A549 treated with RU486 at 1 μM for 4 hours (cell line): Measurements from ENCODE around the gene AKR1C3. TPM values are rescaled to one million over a fixed set of nuclear protein-coding genes. Genes with fewer than 3 reads are reported as not detected.

Experiments used
- total RNA-seq: library from RNA; stranded (reverse); fragments of 200-300 nt; extraction: Qiagen RNA extraction; gene quantifications from 5 replicates; pipeline ENCODE4 v1.2.3, GENCODE V29; 2022; ENCODE audit warnings: low read depth

The AKR1C3 gene
- 1,182 to 1,414 TPM (median 1,279 TPM) in 5 replicates for total RNA-seq

DNA sequence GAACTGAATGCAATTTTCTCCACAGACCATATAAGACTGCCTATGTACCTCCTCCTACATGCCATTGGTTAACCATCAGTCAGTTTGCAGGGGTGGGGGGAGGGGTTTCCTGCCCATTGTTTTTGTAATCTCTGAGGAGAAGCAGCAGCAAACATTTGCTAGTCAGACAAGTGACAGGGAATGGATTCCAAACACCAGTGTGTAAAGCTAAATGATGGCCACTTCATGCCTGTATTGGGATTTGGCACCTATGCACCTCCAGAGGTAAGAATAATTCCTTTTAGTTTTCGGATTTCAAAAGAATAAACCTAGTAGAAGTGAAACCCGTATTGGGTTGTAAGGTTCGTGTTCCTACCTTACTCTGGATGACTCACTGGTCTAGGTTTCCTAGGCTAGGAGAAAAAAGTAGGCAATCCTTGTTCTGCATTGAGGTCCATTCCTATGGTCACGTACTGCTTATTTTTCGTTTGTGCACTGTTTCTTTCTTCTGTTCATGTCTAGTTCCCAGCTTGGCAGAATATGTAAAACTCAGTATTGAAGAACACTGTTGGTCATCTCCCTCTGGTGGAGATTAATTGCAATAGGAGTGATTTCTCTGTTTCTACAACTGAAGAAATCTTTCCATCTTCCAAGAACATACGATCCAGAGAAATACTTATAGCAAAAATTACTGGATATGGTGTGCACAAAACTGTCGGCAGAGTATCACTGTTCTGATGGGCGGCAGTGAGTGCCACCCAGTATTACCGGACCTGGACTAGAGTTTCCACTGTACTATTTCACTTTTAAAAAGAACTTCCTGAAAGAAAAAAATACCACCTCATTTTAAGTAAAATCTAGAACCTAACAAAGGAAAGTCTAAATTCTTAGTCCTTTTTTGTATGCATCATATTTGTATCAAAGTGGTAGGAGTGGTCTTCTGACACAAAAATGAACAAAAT is at the start of gene AKR1C3:
Gene AKR1C3 (plus strand): TSS at position 150 of the 941 bp plus-strand sequence. CDS start 31 bp downstream, at position 181.

Other genes with a start within 250 kb of the AKR1C3 start
- gene AKR1C1, start 131.0 kb upstream of the AKR1C3 start, total RNA-seq: 507 to 659 TPM (median 621 TPM) in 5 replicates
- gene AKR1C2, start 90.6 kb upstream of the AKR1C3 start, total RNA-seq: 3,122 to 3,719 TPM (median 3,473 TPM) in 5 replicates
- 0.21 TPM in 1 of 5 replicates, not detected in the others for gene AKR1C8, start 90.7 kb downstream of the AKR1C3 start, total RNA-seq
- gene AKR1C4, start 102.4 kb downstream of the AKR1C3 start, total RNA-seq: 0.10 to 0.41 TPM (median 0.30 TPM) in 5 replicates